DLD1 (cell line): ENCODE measurements around the gene PRKN.

Experiments used
- in situ Hi-C: cut with HindIII; loops from 2 replicates; pipeline ENCODE4 v1.10.0; 2017; ENCODE audit warnings: low sequenced_read_pairs

Gene PRKN

GRCh38 chr6:161446296-161446925 is 1281.2 kb downstream of the PRKN start:
- in situ Hi-C loops = no loop called here

DNA sequence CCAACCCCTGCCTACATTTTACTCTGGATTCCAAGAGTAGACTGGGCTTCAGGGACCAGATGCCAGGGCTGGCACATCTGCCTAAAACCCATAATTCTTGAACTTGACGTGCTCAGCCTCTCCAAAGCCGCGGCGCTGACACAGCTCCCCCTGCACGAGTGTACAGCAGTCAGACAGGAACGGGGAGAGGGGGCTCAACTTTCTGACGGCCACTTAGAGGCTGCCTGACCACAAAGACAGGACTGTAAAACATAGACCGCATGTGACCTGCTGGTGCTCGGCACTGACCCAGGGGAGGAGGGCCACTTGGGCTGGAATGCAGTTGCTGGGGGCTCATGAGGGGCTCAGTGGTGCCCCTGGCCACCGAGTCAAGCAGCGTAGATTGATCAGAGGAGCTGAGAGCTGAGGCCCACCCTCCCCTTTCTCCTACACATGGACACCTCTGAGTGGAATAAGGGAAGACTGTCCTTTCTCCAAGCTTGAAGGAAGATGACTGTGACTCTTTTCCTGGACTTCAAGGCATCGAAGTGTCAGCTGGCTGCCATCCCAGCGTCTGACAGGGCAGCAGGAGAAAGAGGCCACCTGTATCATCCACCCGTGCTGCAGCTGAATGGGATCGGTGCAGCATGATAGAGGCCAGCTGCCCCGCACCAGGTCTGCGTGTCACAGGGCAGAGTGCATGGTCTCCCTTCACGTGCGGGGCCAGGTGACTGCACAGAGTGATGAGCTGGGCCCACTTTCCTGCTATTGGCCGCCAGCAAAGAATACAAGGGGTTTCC is 1282.4 kb downstream of the PRKN start:
- in situ Hi-C loops = no loop called here

DNA sequence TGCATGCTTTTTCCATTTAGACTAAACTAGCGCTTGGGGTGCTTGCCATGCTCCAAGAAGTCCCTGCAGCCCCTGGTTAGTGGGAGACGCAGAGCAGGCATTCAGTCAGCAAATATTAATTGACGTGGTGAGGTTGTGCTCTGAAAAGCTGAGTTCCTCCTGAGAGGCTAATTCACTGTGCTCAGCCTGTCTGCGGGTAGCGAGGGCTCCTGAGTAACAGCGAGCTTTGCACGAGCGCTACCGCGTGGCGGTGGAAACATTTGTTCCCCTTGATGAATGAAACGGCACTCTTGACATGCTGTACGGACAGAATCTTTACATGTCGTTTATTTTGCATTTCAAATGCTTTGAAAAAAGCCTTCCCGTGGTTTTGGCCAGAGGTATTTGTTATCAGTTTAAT is 1283.1 kb downstream of the PRKN start:
- in situ Hi-C loops = no loop called here

DNA sequence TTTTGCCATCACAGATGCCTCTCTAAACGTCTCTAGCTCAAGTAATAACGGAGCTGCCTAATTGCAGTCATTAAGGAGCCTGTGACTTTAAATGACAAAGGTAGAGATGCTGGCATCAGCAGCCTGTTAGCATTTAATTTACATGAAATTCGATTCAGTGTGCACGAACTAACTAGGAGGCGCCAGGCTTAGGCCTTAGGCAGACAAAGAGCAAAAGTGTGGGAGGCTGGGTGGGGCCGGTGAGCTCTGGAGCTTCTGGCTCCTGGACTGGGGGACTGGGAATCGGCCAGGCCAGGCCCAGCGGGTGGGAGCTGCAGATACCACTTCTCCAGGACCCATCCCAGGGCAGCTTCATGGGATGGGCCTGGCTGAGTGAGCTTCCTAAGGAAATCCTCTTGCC is 1283.7 kb downstream of the PRKN start:
- in situ Hi-C loops = no loop called here

GRCh38 chr6:161442420-161442819 is 1285.1 kb downstream of the PRKN start:
- in situ Hi-C loops = no loop called here

- in situ Hi-C loops = no loop called here
Measured at GRCh38 chr6:161440299-161440698, 1287.3 kb downstream of the PRKN start.

DNA sequence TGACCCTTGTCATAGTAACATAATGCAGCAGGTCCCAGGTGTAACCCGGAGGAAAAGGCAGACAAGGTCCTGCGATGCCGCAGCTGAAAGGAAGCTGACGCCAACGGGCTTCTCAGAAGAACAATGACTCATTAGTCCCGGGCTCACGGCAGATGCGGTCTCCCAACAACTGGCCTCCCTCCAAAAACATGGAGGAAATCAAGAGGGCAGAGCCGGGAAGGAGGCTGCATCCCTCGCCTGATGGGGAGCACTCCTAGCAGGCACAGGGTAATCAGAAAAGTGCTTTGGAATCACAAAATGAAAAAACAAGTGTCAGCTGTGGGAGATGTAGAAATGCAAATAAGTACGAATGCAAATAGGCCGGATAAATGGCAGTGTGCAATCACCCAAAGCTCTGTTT is 1288.5 kb downstream of the PRKN start:
- in situ Hi-C loops = no loop called here

DNA sequence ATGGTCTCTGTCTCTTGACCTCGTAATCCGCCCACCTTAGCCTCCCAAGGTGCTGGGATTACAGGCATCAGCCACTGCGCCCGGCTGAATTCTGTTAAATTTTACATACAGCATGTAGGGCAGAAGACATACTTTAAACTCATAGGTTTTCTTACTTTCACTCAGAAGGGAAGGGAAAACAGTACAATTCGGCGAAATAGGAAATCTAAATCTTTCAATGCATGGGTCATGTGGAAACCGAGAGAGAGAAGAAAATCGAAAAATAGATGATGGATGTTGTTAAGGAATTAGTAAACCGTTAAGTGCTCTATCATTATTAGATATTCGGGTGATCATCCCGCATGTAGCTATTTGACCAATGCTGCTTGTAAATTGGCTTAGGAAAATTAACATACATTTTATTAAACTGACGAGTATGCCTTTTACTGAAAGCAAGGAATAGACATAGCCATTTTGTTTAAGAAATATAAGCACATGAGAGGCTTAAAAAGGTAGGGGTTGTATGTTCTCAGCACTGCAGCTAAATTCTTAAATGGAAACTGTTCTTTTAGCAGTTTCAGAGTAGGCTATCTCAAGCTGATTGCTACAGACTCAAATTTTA is 1289.0 kb downstream of the PRKN start:
- in situ Hi-C loops = no loop called here

DNA sequence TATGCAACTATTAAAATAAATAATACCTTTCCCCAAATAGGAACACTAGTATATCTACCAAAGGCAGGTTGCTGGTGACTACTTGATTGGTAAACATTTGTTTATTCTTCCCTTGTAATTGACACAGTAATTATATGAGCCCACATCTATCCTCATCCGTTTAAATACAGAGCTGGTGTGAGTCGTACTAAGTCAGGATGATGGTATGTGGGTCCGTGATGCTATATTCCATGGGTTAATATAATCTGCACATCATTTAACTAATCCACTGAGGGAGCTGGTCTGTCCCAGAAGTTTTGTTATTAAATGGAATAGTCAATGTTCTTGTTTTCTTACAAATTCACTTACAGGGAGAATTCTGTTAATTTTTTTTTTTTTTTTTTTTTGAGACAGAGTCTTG is 1289.7 kb downstream of the PRKN start:
- in situ Hi-C loops = no loop called here

GRCh38 chr6:161436106-161436876 is 1291.3 kb downstream of the PRKN start:
- in situ Hi-C loops = no loop called here

GRCh38 chr6:161435748-161436070 is 1291.9 kb downstream of the PRKN start:
- in situ Hi-C loops = no loop called here

GRCh38 chr6:161434921-161435747 is 1292.4 kb downstream of the PRKN start:
- in situ Hi-C loops = no loop called here

DNA sequence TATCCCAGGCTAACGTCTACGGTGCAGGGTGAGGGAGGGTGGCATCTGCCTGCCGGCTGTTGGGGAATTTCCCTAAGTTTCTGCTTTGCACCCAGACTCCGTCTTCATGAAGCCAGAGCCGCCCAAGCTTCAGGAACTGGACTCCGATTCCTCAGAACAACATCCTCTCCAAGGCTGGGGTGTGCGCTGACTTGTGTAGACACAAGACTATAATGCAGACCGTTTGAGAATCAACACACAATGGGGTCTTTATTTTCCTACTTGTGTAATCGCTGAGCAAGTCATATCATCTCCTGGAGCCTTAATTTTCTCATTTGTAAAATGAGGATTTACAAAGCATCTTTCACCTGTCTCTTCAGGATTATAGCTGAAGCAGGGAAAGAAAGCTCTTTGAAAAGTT is 1293.2 kb downstream of the PRKN start:
- in situ Hi-C loops = no loop called here

GRCh38 chr6:161432546-161432945 is 1295.0 kb downstream of the PRKN start:
- in situ Hi-C loops = no loop called here

DNA sequence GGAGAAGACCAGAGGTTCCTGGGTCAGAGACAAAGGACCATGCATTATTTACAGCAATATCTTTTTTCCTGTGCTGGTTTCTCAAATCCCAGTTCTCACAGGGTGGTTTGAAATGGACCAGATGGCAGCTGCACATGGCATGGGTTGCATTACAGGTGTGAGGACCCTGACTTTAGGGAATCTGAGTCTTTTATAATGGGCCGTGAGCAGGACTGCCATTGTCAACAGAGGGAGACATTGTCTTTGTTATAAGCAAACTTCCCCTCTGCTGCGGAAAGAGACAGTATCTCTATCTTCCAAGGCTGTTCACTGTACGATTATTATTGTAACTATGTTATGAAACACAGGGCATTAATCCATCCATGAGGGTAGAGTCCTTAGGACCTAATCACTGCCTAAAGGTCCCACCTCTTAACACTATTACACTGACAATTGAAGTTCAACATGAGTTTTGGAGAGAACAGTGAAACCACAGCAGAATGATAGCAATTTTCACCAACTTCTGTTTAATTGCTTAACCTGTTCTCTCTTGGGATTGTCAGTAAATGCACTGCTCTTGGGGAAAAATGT is 1297.6 kb downstream of the PRKN start:
- in situ Hi-C loops = no loop called here

DNA sequence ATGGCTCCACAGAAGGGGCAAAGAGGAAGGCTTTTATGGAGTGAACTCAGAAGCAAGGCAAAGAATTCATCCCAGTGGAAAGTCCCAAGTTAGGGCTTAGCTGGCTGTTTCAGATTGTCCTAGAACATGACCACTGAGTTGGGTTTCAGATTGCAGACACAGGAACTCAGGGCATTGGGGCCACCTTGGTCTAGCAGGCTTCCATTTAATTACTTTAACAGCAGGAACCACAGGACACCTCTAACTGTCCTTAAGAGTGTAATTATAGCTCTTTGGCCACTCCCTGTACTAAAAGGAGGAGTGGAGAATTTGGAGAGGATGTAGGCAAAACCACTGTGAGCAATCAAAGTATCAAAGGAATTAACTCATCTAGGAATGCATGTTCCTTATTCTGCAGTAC is 1303.1 kb downstream of the PRKN start:
- in situ Hi-C loops = no loop called here

GRCh38 chr6:161422710-161423680 is 1304.6 kb downstream of the PRKN start:
- in situ Hi-C loops = no loop called here

DNA sequence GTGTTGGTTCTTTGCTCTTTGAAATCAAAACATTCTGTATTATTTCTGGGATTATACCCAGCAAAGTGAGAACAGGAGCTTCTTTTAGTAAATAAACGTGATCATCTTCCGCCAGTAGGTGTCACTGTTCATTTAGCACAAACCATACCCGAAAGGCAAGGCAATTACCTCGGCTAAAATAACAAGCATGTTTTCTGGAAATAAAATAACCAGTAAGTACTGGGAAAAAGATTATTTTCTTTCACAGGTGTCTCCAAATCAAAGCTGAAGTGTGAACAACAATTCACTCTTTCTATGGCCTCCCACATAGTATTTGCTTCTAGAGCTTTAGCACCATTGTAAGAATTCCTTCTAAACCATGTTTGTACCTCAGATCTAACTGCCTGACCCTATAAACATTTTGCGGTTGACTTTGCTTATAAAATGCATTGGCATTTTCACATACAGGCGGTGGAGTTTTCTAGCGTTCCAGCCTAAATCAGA is 1309.1 kb downstream of the PRKN start:
- in situ Hi-C loops = no loop called here
